ENCODE data around the gene ADAMTS19.

Gene ADAMTS19

GRCh38 chr5:129465776-129466344 is 5.8 kb downstream of the ADAMTS19 start:
- no peak for DNase-seq (ENCODE audit: low read depth in 2 of 3, low spot score in 1 of 3)

- no peak for DNase-seq (ENCODE audit: low read depth in 2 of 3, low spot score in 1 of 3)
These were observed 14.4 kb downstream of the ADAMTS19 start for GRCh38 chr5:129474544-129474943.

DNA sequence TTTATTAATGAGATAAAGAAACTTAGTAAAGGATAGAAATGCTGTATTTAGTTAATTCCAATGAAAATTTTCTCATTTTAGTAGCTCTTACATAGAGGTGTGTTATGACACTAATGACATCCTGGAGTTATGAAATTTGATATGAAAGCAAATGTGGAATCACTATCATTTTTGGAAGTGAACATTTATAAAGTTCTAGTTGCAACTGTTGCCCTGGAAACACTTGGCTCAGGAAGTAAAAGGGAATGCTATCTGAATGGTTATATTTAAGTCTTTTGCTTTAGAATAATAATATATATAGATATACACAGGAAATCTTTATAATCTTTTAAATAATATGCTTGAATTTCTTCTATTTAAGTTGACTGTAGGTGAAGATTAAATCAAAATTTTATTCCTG is 16.7 kb downstream of the ADAMTS19 start:
- DNase-seq (ENCODE audit: low read depth in 2 of 3, low spot score in 1 of 3) = no peak

GRCh38 chr5:129477532-129477931 is 17.4 kb downstream of the ADAMTS19 start:
- DNase-seq (ENCODE audit: low read depth in 2 of 3, low spot score in 1 of 3) = no peak

- no peak for DNase-seq (ENCODE audit: low read depth in 2 of 3, low spot score in 1 of 3)
These were observed 21.1 kb downstream of the ADAMTS19 start for GRCh38 chr5:129481161-129481560.

DNA sequence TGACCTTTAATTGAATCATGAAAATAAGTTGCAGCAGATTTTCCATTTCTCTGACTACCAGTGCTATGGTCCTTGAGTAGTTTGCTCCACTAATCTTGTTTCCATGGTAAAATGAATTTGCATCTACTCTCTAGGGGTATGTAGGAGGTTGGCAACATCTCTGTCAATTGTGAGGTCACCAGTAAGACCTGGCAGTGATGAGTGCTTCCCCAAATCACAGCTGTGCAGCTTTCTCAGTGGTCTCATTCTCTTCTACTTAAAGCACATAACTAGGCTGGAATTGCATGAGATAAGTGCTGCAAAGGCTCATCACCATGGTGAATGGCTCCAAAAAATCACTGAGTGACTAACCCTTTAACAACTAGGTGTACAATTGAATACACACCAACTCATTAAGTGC is 36.3 kb downstream of the ADAMTS19 start:
- no peak for DNase-seq (ENCODE audit: low read depth in 2 of 3, low spot score in 1 of 3)

DNA sequence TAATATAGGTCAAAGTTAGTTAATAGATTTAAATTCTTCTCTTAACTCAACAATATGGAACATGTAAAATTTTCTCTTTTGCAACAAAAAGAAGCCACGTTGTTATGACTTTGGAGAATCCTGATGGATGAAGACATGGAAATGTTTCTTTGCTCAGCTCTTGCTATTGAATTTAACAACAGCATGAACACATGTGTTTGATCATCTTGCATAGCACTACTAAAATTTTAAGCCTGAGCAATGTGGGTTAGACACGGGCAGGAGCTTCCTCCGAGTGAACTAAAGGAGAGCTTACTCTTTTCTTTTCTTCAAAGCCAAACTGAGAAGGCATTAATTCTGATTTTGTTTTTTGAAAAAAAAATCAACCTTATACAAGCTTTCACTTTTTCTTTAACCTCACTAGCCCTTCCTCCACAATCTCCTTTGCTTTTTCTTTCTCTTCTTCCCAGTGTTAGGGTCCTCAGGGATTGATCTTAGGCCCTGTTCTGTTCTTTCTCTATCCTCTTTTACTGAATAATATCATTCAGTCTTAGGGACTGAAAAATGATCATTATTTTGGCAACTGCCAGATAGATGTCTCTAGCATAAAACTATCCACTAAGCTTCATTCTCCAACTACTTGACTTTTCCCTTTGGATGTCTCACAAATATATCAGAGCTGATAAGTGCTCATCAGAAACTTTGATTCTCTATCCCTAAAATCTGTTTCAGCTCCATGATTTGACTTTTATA is 36.9 kb downstream of the ADAMTS19 start:
- no peak for DNase-seq (ENCODE audit: low read depth in 2 of 3, low spot score in 1 of 3)

GRCh38 chr5:129499208-129499852 is 39.2 kb downstream of the ADAMTS19 start:
- no peak for DNase-seq (ENCODE audit: low read depth in 2 of 3, low spot score in 1 of 3)

DNA sequence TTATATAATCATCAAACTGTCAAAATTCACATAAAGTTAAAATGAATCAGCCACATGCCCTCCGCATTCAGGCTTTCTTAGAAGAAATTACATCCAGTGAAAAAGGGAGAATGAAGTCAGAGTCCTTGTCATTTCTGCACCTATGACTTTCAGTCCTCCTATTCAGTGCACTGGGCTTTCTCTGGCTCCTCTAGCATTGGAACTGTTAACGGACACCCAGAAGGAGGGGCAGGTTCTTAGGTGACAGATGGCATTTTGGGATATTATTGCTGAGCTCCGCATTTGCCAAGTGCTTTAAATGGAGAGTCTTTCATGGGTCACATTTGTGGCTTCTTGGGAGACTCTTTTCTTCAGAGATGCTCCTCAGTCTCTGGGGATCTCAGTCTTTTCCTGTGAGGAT is 40.0 kb downstream of the ADAMTS19 start:
- DNase-seq (ENCODE audit: low read depth in 2 of 3, low spot score in 1 of 3) = no peak

DNA sequence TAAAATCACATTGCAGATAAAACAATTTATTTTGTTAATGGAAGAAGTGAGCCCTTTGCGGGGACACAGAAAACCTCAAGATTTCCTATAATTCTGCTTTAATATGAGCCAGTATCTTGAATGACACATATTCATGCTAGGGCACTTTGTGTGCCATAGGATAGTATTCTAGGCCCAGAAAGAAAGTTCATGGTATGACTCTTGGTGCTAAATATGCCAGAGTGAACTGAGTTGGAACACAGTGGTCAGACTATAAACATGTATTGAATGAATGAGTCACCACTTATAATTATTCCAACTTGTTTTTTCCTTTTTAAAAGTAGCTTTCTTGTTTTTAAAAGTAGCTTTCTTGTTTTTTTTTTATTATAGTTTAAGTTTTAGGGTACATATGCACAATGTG is 46.0 kb downstream of the ADAMTS19 start:
- no peak for DNase-seq (ENCODE audit: low read depth in 2 of 3, low spot score in 1 of 3)

GRCh38 chr5:129506950-129507349 is 46.9 kb downstream of the ADAMTS19 start:
- DNase-seq (ENCODE audit: low read depth in 2 of 3, low spot score in 1 of 3) = no peak

DNA sequence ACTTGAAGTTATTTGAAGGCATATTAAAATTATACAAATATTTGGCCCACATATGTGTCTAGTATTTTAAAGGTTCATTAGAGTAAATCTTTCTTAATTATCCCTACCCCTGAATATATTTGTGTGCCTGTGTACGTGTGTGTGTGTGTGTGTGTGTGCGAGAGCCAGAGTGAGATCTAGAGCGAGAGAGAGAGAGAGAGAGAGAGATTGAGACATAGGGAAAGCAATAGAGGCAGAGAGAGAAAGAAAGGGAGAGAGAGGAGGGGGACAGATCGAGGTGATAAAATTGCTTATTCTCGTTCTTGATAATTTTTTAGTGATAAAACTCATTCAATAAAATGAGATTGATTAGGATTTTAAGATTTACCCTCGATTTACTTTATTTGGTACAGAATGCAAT is 47.4 kb downstream of the ADAMTS19 start:
- no peak for DNase-seq (ENCODE audit: low read depth in 2 of 3, low spot score in 1 of 3)

DNA sequence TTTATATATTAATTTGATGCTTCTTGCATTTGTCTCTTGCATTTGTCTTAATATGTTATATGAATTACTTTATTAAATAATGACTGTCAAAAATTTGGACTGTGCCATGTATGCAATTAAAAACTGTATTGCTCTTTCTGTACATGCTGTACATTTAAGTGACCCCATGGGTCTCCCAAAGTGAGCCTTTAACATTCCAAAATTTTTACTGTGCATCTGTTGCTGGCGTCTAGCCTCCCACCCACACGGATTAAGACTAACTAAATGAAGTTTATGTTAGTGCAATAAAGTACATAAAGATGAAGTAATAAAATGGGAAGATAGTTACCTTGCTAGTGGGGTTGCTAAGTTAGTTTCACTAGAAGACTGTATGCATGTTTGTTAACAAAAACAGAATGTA is 48.5 kb downstream of the ADAMTS19 start:
- DNase-seq (ENCODE audit: low read depth in 2 of 3, low spot score in 1 of 3) = no peak

DNA sequence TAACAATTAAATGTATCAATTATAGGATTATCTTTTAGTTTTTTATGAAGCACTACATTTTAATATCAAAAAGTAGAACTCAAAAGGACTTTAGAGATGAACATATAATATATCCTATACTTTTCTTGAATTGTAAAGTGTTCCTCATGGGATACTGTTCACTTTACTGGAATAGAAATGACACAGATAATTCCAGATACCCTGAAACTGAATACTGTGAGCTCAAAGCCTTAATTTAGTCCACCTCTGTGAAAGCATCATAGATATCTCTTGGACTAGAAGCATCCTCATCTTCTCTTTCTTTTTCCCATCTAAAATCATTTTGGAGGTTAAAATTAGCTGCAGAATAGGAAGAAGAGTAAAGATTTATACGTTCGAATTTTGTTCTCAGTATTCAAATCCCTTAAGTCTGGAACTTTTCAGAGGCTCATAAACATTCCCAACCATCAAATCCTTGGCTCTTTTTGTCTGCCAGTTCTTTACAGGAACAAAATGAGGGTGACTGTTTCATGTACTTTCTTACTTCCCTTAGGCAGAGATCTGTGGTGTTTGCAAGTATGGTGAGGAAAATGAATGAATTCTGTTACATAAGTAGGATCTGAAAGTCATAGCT is 49.4 kb downstream of the ADAMTS19 start:
- no peak for DNase-seq (ENCODE audit: low read depth in 2 of 3, low spot score in 1 of 3)

- no peak for DNase-seq (ENCODE audit: low read depth in 2 of 3, low spot score in 1 of 3)
These were observed 51.2 kb downstream of the ADAMTS19 start for GRCh38 chr5:129511291-129511690.

DNA sequence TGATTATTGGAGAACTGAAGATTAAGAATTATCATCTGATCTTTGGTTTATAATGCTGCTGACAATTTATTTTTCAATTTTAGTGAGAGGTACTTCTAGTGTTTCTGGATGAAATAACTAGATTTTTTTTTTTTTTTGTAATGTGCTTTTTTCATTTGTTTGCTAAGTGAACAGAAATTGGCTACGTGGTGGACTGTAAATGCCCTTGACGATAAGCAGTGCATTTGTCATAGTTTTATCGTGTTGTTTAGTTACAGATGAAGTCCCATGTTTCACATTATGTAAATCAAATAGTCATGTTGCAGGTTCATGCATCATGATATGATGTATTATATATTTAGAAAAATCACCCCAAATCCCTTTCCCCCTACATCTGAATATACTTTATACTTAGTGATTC is 81.0 kb downstream of the ADAMTS19 start:
- DNase-seq (ENCODE audit: low read depth in 2 of 3, low spot score in 1 of 3) = no peak

- no peak for DNase-seq (ENCODE audit: low read depth in 2 of 3, low spot score in 1 of 3)
These were observed 81.7 kb downstream of the ADAMTS19 start for GRCh38 chr5:129541648-129542251.

- DNase-seq (ENCODE audit: low read depth in 2 of 3, low spot score in 1 of 3) = no peak
These were observed 87.0 kb downstream of the ADAMTS19 start for GRCh38 chr5:129547137-129547536.

- no peak for DNase-seq (ENCODE audit: low read depth in 2 of 3, low spot score in 1 of 3)
These were observed 94.2 kb downstream of the ADAMTS19 start for GRCh38 chr5:129554134-129554904.

GRCh38 chr5:129563585-129563984 is 103.5 kb downstream of the ADAMTS19 start:
- DNase-seq (ENCODE audit: low read depth in 2 of 3, low spot score in 1 of 3) = no peak

GRCh38 chr5:129569295-129569694 is 109.2 kb downstream of the ADAMTS19 start:
- DNase-seq (ENCODE audit: low read depth in 2 of 3, low spot score in 1 of 3) = no peak

Measured in stimulated activated CD4-positive, alpha-beta T cell treated with anti-CD3 and anti-CD28 coated beads, Interleukin-12 subunit alpha, Interleukin-12 subunit beta, amount 100 ng/mL, for 48 hours (primary cell).